Heart right ventricle (tissue), 16 donors: ENCODE results near the gene SYNE1. TPM values are rescaled to one million over a fixed set of nuclear protein-coding genes. Genes with fewer than 3 reads are reported as not detected.

Experiments
- ATAC-seq, 8 donors: fragments of 200-7000 bp; cut with Tn5 transposase; one replicate each; pipeline ENCODE4 v1.9.1; 2020; ENCODE audit warnings: mild to moderate bottlenecking in 8 of 8, moderate library complexity in 8 of 8, moderate number of reproducible peaks in 1 of 8
- DNase-seq, 2 donors: peaks; one replicate each; pipeline ENCODE4 v3.0.0-alpha.2; 2020
- H3K27ac ChIP-seq, 10 donors: fragments of 200-600 bp; sonication (generic) in 2 of 10; one replicate each; pipeline versions ENCODE4 v1.5.0 to v1.8.0; 2020 to 2022; ENCODE audit warnings: mild to moderate bottlenecking in 3 of 10
- H3K27me3 ChIP-seq, 7 donors: fragments of 200-600 bp; one replicate each; pipeline ENCODE4 v1.8.0; 2021 to 2022; ENCODE audit warnings: mild to moderate bottlenecking in 2 of 7
- H3K36me3 ChIP-seq, 9 donors: fragments of 200-600 bp; sonication (generic) in 1 of 9; one replicate each; pipeline versions ENCODE4 v1.5.0 to v1.8.0; 2020 to 2022; ENCODE audit warnings: mild to moderate bottlenecking in 2 of 9
- H3K4me1 ChIP-seq, 9 donors: fragments of 200-600 bp; sonication (generic) in 1 of 9; one replicate each; pipeline versions ENCODE4 v1.5.0 to v1.8.0; 2020 to 2022; ENCODE audit warnings: mild to moderate bottlenecking in 4 of 9
- H3K4me3 ChIP-seq, 10 donors: fragments of 200-600 bp; sonication (generic) in 2 of 10; one replicate each; pipeline versions ENCODE4 v1.5.0 to v1.8.0; 2020 to 2022; ENCODE audit warnings: mild to moderate bottlenecking in 7 of 10, moderate library complexity in 2 of 10
- H3K9me3 ChIP-seq, 11 donors: fragments of 200-600 bp in 10 of 11; sonication (generic) in 2 of 11; one replicate each; pipeline versions ENCODE4 v1.5.0 to v1.8.0; 2013 to 2022; ENCODE audit warnings: mild to moderate bottlenecking in 2 of 11, control low read depth in 1 of 11, moderate library complexity in 1 of 11
- CTCF ChIP-seq, 9 donors: fragments of 200-600 bp; sonication (generic) in 2 of 9; IDR thresholded peaks; one replicate each; pipeline versions ENCODE4 v1.5.0 to v1.8.0; 2021 to 2022; ENCODE audit warnings: antibody characterized with exemption in 9 of 9, mild to moderate bottlenecking in 5 of 9, moderate library complexity in 1 of 9
- WGBS, 2 donors: extraction: QIAGEN DNeasy Blood & Tissue Kit; methylation state at CpG; one replicate each; pipeline ENCODE4 v1.1.7; 2013; ENCODE audit warnings: inconsistent platforms in 1 of 2; 5-methylcytosine and 5-hydroxymethylcytosine counted together
- intact Hi-C, 10 donors: fragments of 100-400 bp; cut with DNase I; formaldehyde crosslinking; loops; one replicate each; pipeline versions ENCODE4 v1.11.1 to v1.14.2; 2022
- polyA plus RNA-seq, 2 donors: library from polyadenylated mRNA; stranded (reverse); fragments of 200-250 nt; gene quantifications; one replicate each; pipeline ENCODE4 v1.2.3, GENCODE V29; 2013
- total RNA-seq, 10 donors: library from RNA; stranded (reverse); fragmentation: NEBNext Ultra II Directional in 3 of 10; extraction: Animal tissue kit (Norgen Biotek cat#: 25700) in 3 of 10; gene quantifications; one replicate each; pipeline versions ENCODE4 v1.2.1 to v1.2.4, GENCODE V29; 2021 to 2023
- donor health status: Arrhythmogenic right ventricular cardiomyopathy.
- donor health status: ischemic (EF 13 %, LVEDD 7.1; RV severe dilation, severe dysfunction).
- donor health status: healthy with polysubstance abuse.
- donor health status: DM: no; HTN: yes; CAD: no.
- donor health status: DM: no; HTN: no; CAD: no.
- donor health status: ischemic (EF 25% LVEDD 6.9; RV normal size, moderate dysfunction).
- donor health status: ischemic (EF 25% LVEDD 5.7; RV mildly dilated, moderate dysfunction).
- donor health status: healthy.
- donor health status: DM: yes; HTN: yes; CAD: no.
- donor health status: Ischemic cardiomyopathy.
- donor health status: ischemic (EF 35%, LVEDD 5.7; RV mildly dilated, moderate dysfunction).
- donor health status: nonischemic (EF 11% LVEDD 7.7; RV severe dilation, severe dysfunction).
- donor health status: DM: yes; HTN: yes; CAD: no.
- donor health status: PGD.
- donor health status: ischemic (EF 29% LVEDD 5.4; RV normal size, mild dysfunction).
- donor health status: nonischemic (EF 23%, LVEDD 6.1; RV moderate dilation, normal function).

The SYNE1 gene
- total and polyA plus RNA-seq, 12 donors = 18.9 to 176 (median 126) TPM

- no peak overlapping the region for H3K4me3 ChIP-seq
- DNase-seq = no peak
- no peaks in the 10 kb centered on the region for H3K27me3 ChIP-seq
- H3K27ac ChIP-seq = no peak overlapping the region
- WGBS, 2 donors = 92 to 94% methylated on average over 7 of the region's 7 CpGs
- peaks cover 0 to 31% (median 15%) of the 10 kb centered on the region in 9 donors for H3K4me1 ChIP-seq
- H3K36me3 ChIP-seq = peaks cover 0 to 99% (median 46%) of the 10 kb centered on the region in 9 donors
- no peaks in the 10 kb centered on the region for H3K9me3 ChIP-seq
- intact Hi-C loops = no loop called here
- ATAC-seq = no peak
- no peak for TF ChIP-seq CTCF (IDR thresholded peaks at IDR 0.05)
Measured at GRCh38 chr6:152310371-152310954, 326.7 kb downstream of the SYNE1 start.

- Histone ChIP-seq H3K4me3 (no peak overlapping the region), H3K27ac (no peak overlapping the region), H3K4me1 (peaks cover 0 to 23% (median 10%) of the 10 kb centered on the region in 9 donors), H3K9me3 (no peaks in the 10 kb centered on the region), H3K27me3 (no peaks in the 10 kb centered on the region), H3K36me3 (peaks cover 0 to 100% (median 49%) of the 10 kb centered on the region in 9 donors)
- intact Hi-C loops = no loop called here
- 87 to 88% methylated on average over 6 of the region's 6 CpGs for WGBS, 2 donors
- DNase-seq = no peak
- no peak for ATAC-seq
- TF ChIP-seq CTCF (IDR thresholded peaks at IDR 0.05) = no peak
Measured at GRCh38 chr6:152309648-152310047, 327.5 kb downstream of the SYNE1 start.

- ATAC-seq (no peak), DNase-seq (no peak)
- no peak for TF ChIP-seq CTCF (IDR thresholded peaks at IDR 0.05)
- no peaks in the 10 kb centered on the region for H3K27me3 ChIP-seq
- H3K36me3 ChIP-seq = peaks cover 0 to 100% (median 52%) of the 10 kb centered on the region in 9 donors
- no peak overlapping the region for H3K27ac ChIP-seq
- peaks cover 0 to 17% (median 7%) of the 10 kb centered on the region in 9 donors for H3K4me1 ChIP-seq
- no peak overlapping the region for H3K4me3 ChIP-seq
- intact Hi-C loops = no loop called here
- WGBS, 2 donors = 81 to 87% methylated on average over 3 of the region's 3 CpGs
- no peaks in the 10 kb centered on the region for H3K9me3 ChIP-seq
Measured at GRCh38 chr6:152309006-152309405, 328.2 kb downstream of the SYNE1 start.

GRCh38 chr6:152308306-152308705, 328.9 kb downstream of the SYNE1 start:
- intact Hi-C loops = no loop called here
- no peak for TF ChIP-seq CTCF (IDR thresholded peaks at IDR 0.05)
- no peak overlapping the region for H3K4me3 ChIP-seq
- H3K9me3 ChIP-seq = no peaks in the 10 kb centered on the region
- no peaks in the 10 kb centered on the region for H3K27me3 ChIP-seq
- WGBS, 2 donors = 77 to 79% methylated on average over 5 of the region's 5 CpGs
- H3K27ac ChIP-seq = no peak overlapping the region
- ATAC-seq = no peak
- no peak for DNase-seq
- H3K36me3 ChIP-seq = peaks cover 0 to 100% (median 52%) of the 10 kb centered on the region in 9 donors
- H3K4me1 ChIP-seq = peaks cover 0 to 10% (median 0%) of the 10 kb centered on the region in 9 donors
